ENCODE results near the gene CAMSAP1.

CAMSAP1 gene

DNA sequence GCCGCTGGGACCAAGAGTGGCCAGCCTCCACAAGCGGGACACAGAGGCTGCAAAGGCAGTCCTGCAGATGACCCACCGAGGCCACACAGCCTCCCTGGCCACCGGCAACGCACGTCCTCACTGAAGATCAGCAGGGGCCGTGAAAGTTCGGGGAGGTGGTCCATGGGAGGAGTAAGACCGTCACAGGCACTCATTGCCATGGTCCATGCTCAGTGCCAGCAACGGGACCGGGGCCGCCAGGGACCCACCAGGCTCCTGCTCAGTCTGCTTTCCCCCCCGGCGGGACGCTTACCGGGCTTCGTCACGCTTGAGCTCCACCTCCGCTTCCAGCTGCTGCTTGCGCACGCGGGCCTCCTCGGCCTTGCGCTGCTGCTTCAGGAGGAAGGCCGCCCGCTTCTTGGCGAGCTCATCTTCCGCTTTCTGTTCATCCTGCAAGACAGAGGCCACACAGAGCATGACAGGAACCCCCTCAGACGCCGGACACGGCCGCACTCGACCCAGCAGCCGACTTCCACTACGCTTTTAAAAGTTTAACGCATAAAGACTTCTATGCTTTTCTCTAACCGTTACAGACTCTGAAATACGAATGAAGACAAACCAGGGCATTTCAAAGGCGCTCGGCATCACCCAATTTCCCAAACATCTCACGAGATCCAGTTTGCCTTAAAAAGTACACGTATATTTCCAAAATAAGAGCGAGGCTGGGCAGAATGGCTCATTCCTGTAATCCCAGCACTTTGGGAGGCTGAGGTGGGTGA is 88.4 kb downstream of the CAMSAP1 start:
- Mint-ChIP-seq H3K4me3 (no peak overlapping the region), H3K27me3 (ENCODE audit: low read depth) (no peaks in the 10 kb centered on the region), H3K27ac (no peak overlapping the region), H3K9me3 (no peaks in the 10 kb centered on the region), H3K4me1 (ENCODE audit: low read depth) (no peaks in the 10 kb centered on the region), H3K36me3 (ENCODE audit: low read depth) (peaks cover 13% of the 10 kb centered on the region)

DNA sequence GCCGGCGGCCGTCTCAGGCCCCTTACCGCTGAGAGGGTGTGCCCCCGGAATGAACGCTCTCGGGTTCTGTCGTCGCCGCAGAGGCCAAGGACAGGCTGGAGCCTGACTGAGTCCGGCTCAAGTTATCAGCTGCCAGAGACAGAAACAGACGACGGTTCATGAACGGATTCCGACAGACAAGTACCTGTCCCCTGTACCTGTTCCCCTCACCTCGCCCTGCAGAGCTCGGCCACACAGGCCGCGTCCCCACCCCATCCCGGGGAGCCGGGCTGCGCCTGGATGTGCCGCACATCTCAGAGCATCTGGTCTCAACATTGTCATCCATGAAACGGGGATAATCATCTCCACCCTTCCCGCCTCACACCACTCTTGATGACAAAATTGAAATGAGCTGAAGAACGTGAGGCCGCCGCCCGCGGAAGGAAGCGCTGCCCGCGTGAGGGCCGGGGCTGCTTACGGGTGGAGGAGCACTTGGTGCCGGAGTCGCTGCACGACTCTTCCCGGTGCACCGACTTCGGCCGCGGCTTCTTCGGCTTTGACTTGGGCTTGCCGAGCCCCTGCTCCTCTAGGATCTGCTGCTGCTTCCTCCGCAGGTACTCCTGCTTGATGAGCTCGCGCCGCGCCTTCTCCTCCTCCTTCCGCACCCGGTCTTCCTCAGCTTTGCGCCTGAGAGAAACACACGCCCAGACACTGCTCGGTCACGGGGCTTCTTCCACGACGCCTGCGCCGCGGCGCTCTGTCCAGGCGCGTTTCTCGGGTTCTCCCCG is 89.2 kb downstream of the CAMSAP1 start:
- Mint-ChIP-seq H3K27ac (no peak overlapping the region), H3K9me3 (no peaks in the 10 kb centered on the region), H3K4me3 (no peak overlapping the region), H3K27me3 (ENCODE audit: low read depth) (no peaks in the 10 kb centered on the region), H3K4me1 (ENCODE audit: low read depth) (no peaks in the 10 kb centered on the region), H3K36me3 (ENCODE audit: low read depth) (peaks cover 10% of the 10 kb centered on the region)

DNA sequence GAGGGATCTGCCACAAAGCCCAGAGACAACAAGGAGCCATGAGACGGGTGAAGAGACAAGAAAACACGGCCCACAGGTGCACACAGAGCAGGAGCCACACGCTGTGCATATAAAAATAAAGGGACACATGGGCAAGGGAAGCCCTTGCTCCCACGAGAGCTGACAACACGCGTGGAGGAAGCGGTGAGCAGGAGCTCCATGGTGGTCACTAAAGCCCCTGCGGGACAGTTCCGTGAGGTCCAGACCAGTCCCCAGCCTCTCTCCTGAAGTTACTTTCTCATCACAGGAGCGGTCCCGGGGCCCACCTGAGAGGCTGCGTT is 90.7 kb downstream of the CAMSAP1 start:
- Mint-ChIP-seq H3K9me3 (no peaks in the 10 kb centered on the region), H3K36me3 (ENCODE audit: low read depth) (peaks cover 7% of the 10 kb centered on the region), H3K27me3 (ENCODE audit: low read depth) (no peaks in the 10 kb centered on the region), H3K4me1 (ENCODE audit: low read depth) (no peaks in the 10 kb centered on the region), H3K27ac (no peak overlapping the region), H3K4me3 (no peak overlapping the region)

DNA sequence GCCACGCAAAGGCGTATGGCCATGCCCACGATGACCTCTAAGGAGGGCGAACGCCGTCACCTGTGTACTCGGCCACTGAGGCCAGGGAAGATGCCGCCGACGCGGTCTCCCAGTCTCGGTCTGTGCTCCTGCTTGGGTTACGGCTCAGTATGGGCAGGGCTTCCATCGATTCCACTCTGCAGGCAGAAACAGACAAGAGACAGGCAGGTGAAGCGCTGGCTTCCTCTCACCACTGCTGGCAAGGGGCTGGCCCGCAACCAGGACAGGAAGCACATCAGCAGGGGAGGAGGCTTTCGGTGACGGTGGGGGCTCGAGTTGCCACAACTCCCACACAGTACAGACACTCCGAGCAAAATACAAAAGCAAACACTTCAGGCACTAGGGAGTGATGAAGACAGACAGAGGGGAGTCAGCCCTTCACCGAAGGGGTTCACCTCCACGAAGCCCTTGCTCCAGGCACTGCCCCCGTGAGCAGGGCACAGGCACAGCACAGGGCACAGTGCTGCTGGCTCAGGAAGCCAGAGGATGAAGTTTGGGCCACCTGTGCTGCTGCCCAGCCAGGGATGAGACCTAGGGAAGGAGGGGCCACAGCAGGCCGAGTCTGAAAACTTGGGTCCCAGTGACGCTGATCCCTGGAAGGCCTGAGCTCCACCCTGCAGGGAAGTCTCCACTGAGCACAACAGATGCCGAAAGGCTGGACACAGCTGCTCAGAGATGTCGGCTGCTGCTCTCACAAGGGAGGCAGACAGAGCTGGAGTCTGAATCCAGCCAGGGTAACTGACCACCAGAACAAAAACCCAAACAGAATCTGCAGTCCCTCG is 91.3 kb downstream of the CAMSAP1 start:
- Mint-ChIP-seq H3K4me1 (ENCODE audit: low read depth) (no peaks in the 10 kb centered on the region), H3K9me3 (no peaks in the 10 kb centered on the region), H3K27ac (no peak overlapping the region), H3K36me3 (ENCODE audit: low read depth) (peaks cover 7% of the 10 kb centered on the region), H3K4me3 (no peak overlapping the region), H3K27me3 (ENCODE audit: low read depth) (no peaks in the 10 kb centered on the region)

DNA sequence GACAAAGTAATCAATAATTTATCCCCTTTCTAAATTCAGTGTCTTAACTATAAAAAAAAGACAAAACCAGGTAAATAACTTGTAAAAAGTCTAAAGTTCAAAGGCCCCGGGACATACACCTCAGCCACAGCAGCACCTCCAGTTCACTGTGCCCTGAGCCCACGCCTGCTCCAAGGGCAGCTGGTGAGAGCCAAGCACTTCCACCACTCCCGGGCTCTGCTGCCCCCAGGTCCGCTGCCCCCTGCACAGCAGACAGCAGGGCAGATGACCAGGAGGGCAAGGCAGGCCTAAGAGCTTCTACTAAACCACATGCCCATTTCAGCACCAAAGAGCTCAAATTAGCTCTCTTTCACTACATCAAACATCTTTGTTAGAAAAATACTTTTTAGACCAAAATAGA is 91.9 kb downstream of the CAMSAP1 start:
- Mint-ChIP-seq H3K4me3 (no peak overlapping the region), H3K36me3 (ENCODE audit: low read depth) (peaks cover 7% of the 10 kb centered on the region), H3K27ac (no peak overlapping the region), H3K9me3 (no peaks in the 10 kb centered on the region), H3K4me1 (ENCODE audit: low read depth) (no peaks in the 10 kb centered on the region), H3K27me3 (ENCODE audit: low read depth) (no peaks in the 10 kb centered on the region)

DNA sequence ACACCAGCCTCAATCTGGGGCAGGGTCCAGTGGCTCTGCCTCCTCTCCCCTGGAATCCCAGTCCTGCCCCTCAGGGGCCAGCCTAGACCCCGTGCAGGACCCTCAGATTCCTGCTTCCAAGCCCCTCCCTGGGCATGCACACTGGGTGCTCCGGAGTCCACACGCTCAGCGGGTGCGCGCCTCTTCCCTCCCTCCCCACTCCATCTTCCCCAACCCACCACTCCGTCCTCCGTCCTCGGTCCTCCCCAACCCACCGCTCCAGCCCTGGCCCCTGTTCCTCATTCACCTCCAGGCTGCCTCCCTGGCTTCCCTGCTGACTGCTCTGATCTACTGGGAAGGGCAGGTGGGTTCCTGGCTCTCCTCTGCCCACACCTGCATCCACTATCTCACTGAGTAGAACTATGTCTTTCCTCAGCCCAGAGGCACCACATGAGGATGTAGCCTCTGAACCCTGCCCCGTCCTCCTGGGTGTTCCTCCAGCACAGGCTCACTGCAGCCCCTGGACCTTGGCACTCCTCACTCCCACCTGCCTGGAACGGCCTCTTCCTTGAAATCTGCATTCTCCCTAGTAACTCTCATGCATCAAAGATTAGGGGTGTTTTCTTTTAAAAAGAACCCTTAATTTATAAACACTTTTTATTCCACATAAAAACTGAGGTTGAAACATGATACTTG is 92.8 kb downstream of the CAMSAP1 start:
- Mint-ChIP-seq H3K36me3 (ENCODE audit: low read depth) (peaks cover 7% of the 10 kb centered on the region), H3K9me3 (no peaks in the 10 kb centered on the region), H3K27ac (no peak overlapping the region), H3K27me3 (ENCODE audit: low read depth) (no peaks in the 10 kb centered on the region), H3K4me1 (ENCODE audit: low read depth) (no peaks in the 10 kb centered on the region), H3K4me3 (no peak overlapping the region)

DNA sequence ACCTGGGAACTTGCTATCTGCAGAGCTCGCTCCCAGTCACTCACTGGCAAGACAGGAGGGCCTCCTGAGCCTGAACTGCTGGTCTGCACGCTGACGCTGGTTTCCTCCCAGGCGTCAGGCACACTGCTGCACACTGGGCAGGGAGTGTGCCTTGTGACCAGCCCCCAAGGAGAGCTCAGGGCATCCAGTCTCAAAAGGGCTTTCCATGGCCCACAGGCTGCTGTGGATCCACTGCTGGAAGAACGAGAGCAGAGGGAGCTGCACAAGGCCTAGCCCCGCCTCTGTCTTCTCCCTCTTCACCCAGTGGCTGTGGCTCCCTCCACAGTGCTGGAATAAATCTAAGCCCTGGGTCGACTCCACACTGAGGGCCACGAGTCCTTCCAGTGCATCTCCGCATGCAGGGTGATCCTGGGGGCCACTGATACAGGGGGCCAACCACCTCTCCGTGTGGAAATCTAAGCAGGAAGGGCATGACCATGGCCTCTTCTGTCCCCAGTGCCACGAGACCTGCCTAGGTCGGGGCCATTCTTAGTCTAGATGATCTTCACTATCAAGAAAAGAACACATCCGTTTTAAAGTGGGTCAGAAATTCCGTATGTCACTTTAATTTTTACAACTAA is 93.6 kb downstream of the CAMSAP1 start:
- no peaks in the 10 kb centered on the region for H3K27me3 Mint-ChIP-seq (ENCODE audit: low read depth)
- H3K4me1 Mint-ChIP-seq (ENCODE audit: low read depth) = no peaks in the 10 kb centered on the region
- no peak overlapping the region for H3K4me3 Mint-ChIP-seq
- no peaks in the 10 kb centered on the region for H3K9me3 Mint-ChIP-seq
- H3K36me3 Mint-ChIP-seq (ENCODE audit: low read depth) = peaks cover 7% of the 10 kb centered on the region
- H3K27ac Mint-ChIP-seq = no peak overlapping the region

DNA sequence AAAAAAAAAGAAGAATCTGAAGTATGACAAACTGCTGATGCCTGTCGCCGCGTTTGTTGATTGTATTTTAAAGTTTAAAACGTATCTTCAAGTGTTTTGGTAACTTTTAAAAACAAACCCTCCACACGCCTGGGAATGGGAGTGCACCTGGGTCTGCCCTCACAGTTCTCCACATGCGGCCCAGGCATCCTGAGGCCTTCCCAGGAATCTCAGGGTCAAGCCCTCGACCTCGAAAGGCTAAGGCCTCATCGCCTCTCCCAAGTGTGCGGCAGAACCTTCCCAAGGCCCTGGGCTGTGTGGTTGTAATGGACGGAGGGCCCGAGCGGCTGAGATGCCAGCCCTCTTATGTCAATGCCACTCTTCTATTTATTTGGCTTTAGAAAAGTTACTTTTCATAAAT is 94.4 kb downstream of the CAMSAP1 start:
- Mint-ChIP-seq H3K4me3 (no peak overlapping the region), H3K27me3 (ENCODE audit: low read depth) (no peaks in the 10 kb centered on the region), H3K9me3 (no peaks in the 10 kb centered on the region), H3K27ac (no peak overlapping the region), H3K36me3 (ENCODE audit: low read depth) (peaks cover 7% of the 10 kb centered on the region), H3K4me1 (ENCODE audit: low read depth) (no peaks in the 10 kb centered on the region)

DNA sequence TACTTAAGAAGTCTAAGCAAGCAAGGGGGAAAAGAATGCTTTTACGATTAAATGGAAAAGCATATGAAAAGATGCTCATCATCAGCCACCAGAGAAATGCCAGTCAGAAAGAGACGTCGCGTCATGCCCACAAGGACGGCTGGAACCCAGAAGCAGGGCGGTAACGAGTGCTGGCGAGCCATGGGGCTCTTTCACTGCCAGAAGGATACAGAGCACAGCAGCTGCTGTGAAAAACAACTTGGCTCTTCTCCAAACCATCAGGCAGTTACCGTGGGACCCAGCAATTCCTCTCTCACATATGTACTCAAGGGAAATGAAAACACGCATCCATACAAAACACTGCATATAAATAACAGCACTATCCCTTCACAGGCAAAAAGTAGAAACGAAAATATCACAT is 95.5 kb downstream of the CAMSAP1 start:
- Mint-ChIP-seq H3K4me1 (ENCODE audit: low read depth) (no peaks in the 10 kb centered on the region), H3K4me3 (no peak overlapping the region), H3K27me3 (ENCODE audit: low read depth) (no peaks in the 10 kb centered on the region), H3K9me3 (no peaks in the 10 kb centered on the region), H3K27ac (no peak overlapping the region), H3K36me3 (ENCODE audit: low read depth) (peaks cover 7% of the 10 kb centered on the region)

DNA sequence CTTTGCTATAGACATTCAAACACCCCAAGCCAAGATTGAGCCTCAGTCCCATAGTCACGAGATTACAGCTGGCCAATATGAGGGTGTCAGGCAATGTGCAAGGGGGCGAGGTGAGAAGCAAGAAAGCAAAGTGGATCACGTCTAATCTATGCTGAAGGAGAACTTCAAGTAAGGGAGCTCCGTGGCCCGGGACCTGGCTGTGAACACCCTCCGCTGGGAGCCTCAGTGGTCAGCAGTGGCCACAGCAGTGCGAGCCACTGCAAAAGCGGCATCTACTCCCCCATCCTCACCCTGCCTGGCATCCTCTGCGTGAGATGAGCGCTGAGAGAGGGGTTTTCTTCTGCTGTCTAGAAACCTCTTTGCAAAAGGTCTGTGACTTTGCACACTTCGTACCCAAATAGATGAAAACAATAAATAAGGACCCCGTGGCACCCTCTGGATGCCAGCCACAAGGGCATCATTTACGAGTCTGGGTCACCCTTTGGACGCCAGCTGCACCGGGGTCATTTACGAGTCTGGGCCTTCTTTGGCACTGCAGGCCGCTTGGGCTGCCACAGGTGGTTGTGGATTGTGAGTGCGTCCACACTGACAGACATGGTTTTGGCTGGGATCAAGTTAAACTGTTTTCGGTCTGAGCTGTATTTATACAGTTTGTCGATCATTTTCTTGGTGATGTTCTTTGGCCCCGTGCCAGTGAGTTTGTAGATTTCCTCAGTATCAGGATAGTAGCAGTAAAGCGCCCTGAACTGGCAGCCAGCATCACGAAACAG is 96.4 kb downstream of the CAMSAP1 start:
- H3K36me3 Mint-ChIP-seq (ENCODE audit: low read depth) = peaks cover 4% of the 10 kb centered on the region
- H3K9me3 Mint-ChIP-seq = no peaks in the 10 kb centered on the region
- H3K4me3 Mint-ChIP-seq = no peak overlapping the region
- no peaks in the 10 kb centered on the region for H3K27me3 Mint-ChIP-seq (ENCODE audit: low read depth)
- no peaks in the 10 kb centered on the region for H3K4me1 Mint-ChIP-seq (ENCODE audit: low read depth)
- H3K27ac Mint-ChIP-seq = no peak overlapping the region

DNA sequence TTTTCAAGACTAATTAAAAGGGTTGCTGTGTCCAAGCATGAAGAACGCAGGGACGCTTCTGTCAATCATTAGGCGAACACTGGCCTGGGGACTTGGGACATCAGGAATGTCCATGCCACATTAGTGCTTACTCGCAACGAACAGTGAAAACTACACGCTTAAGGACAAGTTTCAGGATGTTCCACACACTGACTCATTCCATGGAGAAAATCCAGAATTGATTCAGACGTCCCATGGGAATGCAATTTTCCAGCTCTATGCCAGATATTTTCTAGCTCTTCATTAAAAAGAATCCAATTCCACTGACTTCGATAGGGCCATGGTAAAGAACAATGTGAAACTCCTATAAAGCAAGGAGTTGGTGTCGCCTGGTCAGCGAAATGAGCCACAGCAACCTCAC is 98.2 kb downstream of the CAMSAP1 start:
- no peak overlapping the region for H3K27ac Mint-ChIP-seq
- H3K9me3 Mint-ChIP-seq = no peaks in the 10 kb centered on the region

DNA sequence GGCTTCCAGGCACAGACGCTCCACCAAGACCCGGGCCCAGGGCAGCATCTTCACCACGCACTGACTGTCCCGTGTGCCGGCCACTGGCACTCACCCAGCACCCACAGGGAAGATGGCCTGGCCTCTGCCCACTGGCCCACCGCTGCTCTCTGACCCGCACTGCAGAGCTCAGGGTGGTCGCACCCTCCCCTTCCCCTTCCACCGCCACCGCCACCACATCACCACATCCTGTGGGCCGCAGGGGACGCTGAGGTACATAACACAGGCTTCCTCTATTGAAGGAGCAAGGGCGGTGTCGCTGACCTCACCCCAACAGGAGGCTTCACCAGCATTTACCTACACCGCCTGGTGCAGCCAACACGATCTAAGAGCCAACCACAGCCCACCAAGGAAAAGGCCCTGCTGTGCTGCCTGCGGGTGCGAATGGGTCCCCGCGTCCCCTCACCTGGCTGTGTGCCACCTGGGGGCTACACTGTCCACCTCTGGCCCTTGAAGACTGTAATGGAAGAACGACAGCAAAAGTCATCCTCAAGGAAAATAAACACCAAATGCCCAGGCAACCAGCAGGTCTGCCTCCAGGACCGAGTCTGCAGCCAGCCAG is 101.8 kb downstream of the CAMSAP1 start:
- no peaks in the 10 kb centered on the region for H3K9me3 Mint-ChIP-seq
- H3K36me3 Mint-ChIP-seq (ENCODE audit: low read depth) = no peaks in the 10 kb centered on the region
- no peaks in the 10 kb centered on the region for H3K27me3 Mint-ChIP-seq (ENCODE audit: low read depth)
- no peak overlapping the region for H3K4me3 Mint-ChIP-seq
- H3K27ac Mint-ChIP-seq = no peak overlapping the region
- no peaks in the 10 kb centered on the region for H3K4me1 Mint-ChIP-seq (ENCODE audit: low read depth)

More for the DNA sequence above, 98.2 kb downstream of the CAMSAP1 start:
- Mint-ChIP-seq H3K4me3 (no peak overlapping the region), H3K36me3 (ENCODE audit: low read depth) (no peaks in the 10 kb centered on the region), H3K27me3 (ENCODE audit: low read depth) (no peaks in the 10 kb centered on the region), H3K4me1 (ENCODE audit: low read depth) (no peaks in the 10 kb centered on the region)

All from T-helper 1 cell treated with Interleukin-12 subunit alpha and Interleukin-12 subunit beta and Interleukin-4 antibody, amounts not matched to agents 30 μg/mL and 1 μg/mL, for 36 hours (primary cell).